Cardiac muscle cell (in vitro differentiated cells and primary cell): ENCODE results near the gene C19orf53. TPM values are rescaled to one million over a fixed set of nuclear protein-coding genes. Genes with fewer than 3 reads are reported as not detected.

Experiments
- DNase-seq, 2 donors: peaks; one replicate each; pipeline versions ENCODE4 v3.0.0 to v3.0.0-alpha.2; 2010 to 2017; ENCODE audit warnings: low read depth in 1 of 2, low spot score in 1 of 2
- H3K27ac ChIP-seq: fragments of 200-600 bp; sonication (generic); 2 replicates; pipeline ENCODE4 v1.5.1; 2016
- H3K27me3 ChIP-seq: fragments of 200-600 bp; sonication (generic); 2 replicates; pipeline ENCODE4 v1.6.0; 2016; ENCODE audit warnings: control low read depth
- H3K36me3 ChIP-seq: fragments of 200-600 bp; sonication (generic); 2 replicates; pipeline ENCODE4 v1.5.1; 2016; ENCODE audit warnings: control low read depth
- H3K4me1 ChIP-seq: fragments of 200-600 bp; sonication (generic); 2 replicates; pipeline ENCODE4 v1.8.1; 2017; ENCODE audit warnings: low read depth, mild to moderate bottlenecking, mixed run types
- H3K4me3 ChIP-seq: fragments of 200-600 bp; sonication (generic); 2 replicates; pipeline ENCODE4 v1.5.1; 2016; ENCODE audit warnings: mild to moderate bottlenecking
- H3K9me3 ChIP-seq: fragments of 200-600 bp; sonication (generic); 2 replicates; pipeline ENCODE4 v1.5.1; 2017; ENCODE audit warnings: low read depth, mild to moderate bottlenecking, control low read depth
- CTCF ChIP-seq: IDR thresholded peaks from 2 replicates; pipeline ENCODE4 v1.5.1; 2012; ENCODE audit warnings: low read depth, mild to moderate bottlenecking, low read length
- polyA plus RNA-seq: library from polyadenylated mRNA; unstranded; fragments of >200 nt; fragmentation: Nextera tagmentation; extraction: Ambion mirVana; gene quantifications from 2 replicates; pipeline ENCODE4 v1.2.1, GENCODE V29; 2016
- total RNA-seq: library from RNA; depleted of rRNA; stranded (reverse); fragments of >200 nt; gene quantifications from 2 replicates; pipeline ENCODE4 v1.2.3, GENCODE V29; 2016

C19orf53 gene
- 276 and 280 TPM in 2 replicates for total RNA-seq
- polyA plus RNA-seq: 242 and 245 TPM in 2 replicates

- Histone ChIP-seq H3K27me3 (no peaks in the 10 kb centered on the region), H3K4me1 (peaks cover 3% of the 10 kb centered on the region), H3K36me3 (peaks cover 15% of the 10 kb centered on the region), H3K4me3 (peak within 1 kb of the TSS; percentile 86), H3K9me3 (no peaks in the 10 kb centered on the region), H3K27ac (peak within 1 kb of the TSS; percentile 89)
- DNase-seq: peak; percentile 91 to 94
- no peak for TF ChIP-seq CTCF
Observed at GRCh38 chr19:13774217-13775191, at the start of gene C19orf53. Gene C19orf53 (plus strand): TSS chr19:13774456. CDS start chr19:13774478, 22 bp downstream.

GRCh38 chr19:13726323-13726722, 47.9 kb upstream of the C19orf53 start:
- no peak overlapping the region for H3K27ac ChIP-seq
- DNase-seq: no peak
- no peak for TF ChIP-seq CTCF
- H3K36me3 ChIP-seq: no peaks in the 10 kb centered on the region
- no peaks in the 10 kb centered on the region for H3K9me3 ChIP-seq
- H3K27me3 ChIP-seq: no peaks in the 10 kb centered on the region
- no peaks in the 10 kb centered on the region for H3K4me1 ChIP-seq
- H3K4me3 ChIP-seq: no peak overlapping the region

GRCh38 chr19:13727798-13728197, 46.5 kb upstream of the C19orf53 start:
- Histone ChIP-seq H3K4me3 (no peak overlapping the region), H3K27me3 (no peaks in the 10 kb centered on the region), H3K4me1 (no peaks in the 10 kb centered on the region), H3K36me3 (no peaks in the 10 kb centered on the region), H3K27ac (no peak overlapping the region), H3K9me3 (no peaks in the 10 kb centered on the region)
- TF ChIP-seq CTCF: no peak
- peak in 1 of 2 donors; percentile 48 for DNase-seq

GRCh38 chr19:13729859-13730258, 44.4 kb upstream of the C19orf53 start:
- Histone ChIP-seq H3K27me3 (no peaks in the 10 kb centered on the region), H3K9me3 (no peaks in the 10 kb centered on the region), H3K27ac (no peak overlapping the region), H3K4me3 (no peak overlapping the region), H3K36me3 (no peaks in the 10 kb centered on the region), H3K4me1 (no peaks in the 10 kb centered on the region)
- DNase-seq: no peak
- TF ChIP-seq CTCF: no peak

- Histone ChIP-seq H3K27me3 (no peaks in the 10 kb centered on the region), H3K36me3 (no peaks in the 10 kb centered on the region), H3K27ac (no peak overlapping the region), H3K4me1 (no peaks in the 10 kb centered on the region), H3K4me3 (peak overlapping the region; percentile 51), H3K9me3 (no peaks in the 10 kb centered on the region)
- no peak for TF ChIP-seq CTCF
- peak; percentile 96 to 97 for DNase-seq
Observed at GRCh38 chr19:13731147-13731964, 42.9 kb upstream of the C19orf53 start.
